AG04449 (cell line): ENCODE results near the gene ZNF775.

ENCODE experiments used
- CTCF ChIA-PET: fragments of 350-600 bp; formaldehyde crosslinking; extraction: SDS; loops from one replicate; lab custom pipeline; 2021; ENCODE audit warnings: antibody characterized with exemption; lab: Yijun Ruan, JAX
- POLR2A ChIA-PET: fragments of 400-600, 350-600 bp; formaldehyde crosslinking; extraction: SDS; loops from one replicate; lab custom pipeline; 2020; ENCODE audit warnings: antibody characterized with exemption, inconsistent platforms; lab: Yijun Ruan, JAX
- DNase-seq: peaks from one replicate; pipeline ENCODE4 v3.0.0-alpha.2; 2010; ENCODE audit warnings: low read depth, low spot score
- H3K4me3 ChIP-seq: 2 replicates; pipeline ENCODE4 v1.5.1; 2011; ENCODE audit warnings: low read depth, mild to moderate bottlenecking, control low read depth, low read length
- TF ChIP-seq, protein P1 (sequence below): IDR thresholded peaks from one replicate; pipeline ENCODE4 v1.5.1; 2011; ENCODE audit warnings: mild to moderate bottlenecking, moderate library complexity, low read length, control low read depth, inconsistent platforms; ENCODE audit not compliant: insufficient read depth; ENCODE audit errors: missing control alignments

ZNF775 gene

DNA sequence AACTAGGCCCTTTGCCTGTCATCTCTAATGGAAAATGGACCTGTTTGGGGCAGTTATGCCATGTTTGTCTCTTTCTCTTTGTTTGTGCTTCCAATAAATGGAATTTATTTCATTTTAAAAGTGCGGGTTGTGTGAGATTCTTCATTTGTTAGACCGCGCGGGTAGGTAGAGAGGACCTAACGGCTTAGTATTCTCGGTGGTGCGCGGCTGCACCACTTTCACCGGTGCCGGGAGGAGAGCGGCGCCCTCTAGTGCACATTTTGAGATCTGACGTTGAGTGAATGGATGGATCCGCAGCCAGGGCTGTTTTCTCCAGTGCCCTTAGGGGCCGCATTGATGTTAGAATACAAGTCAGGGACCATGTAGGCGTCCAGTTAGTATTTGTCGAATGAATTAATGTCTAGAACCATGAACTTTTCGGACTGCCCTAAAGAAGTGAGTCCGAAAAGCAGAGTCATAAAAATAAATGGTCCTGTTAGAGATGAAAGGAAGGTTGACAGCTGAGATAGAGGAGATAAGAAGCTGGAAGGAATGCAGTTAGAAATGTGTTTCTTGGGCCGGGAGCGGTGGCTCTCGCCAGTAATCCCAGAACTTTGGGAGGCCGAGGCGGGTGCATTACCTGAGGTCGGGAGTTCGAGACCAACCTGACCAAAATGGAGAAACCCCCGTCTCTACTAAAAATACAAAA lies 42.0 kb downstream of the ZNF775 start:
- ChIA-PET POLR2A (no interaction called here), CTCF (interaction anchor here (0.8 to 2.6 kb wide), 13 partner anchors 9 to 135 kb away, joined by 3 to 21 read pairs (median 4); a partner anchor contains a TSS)
- TF ChIP-seq, protein P1, sequence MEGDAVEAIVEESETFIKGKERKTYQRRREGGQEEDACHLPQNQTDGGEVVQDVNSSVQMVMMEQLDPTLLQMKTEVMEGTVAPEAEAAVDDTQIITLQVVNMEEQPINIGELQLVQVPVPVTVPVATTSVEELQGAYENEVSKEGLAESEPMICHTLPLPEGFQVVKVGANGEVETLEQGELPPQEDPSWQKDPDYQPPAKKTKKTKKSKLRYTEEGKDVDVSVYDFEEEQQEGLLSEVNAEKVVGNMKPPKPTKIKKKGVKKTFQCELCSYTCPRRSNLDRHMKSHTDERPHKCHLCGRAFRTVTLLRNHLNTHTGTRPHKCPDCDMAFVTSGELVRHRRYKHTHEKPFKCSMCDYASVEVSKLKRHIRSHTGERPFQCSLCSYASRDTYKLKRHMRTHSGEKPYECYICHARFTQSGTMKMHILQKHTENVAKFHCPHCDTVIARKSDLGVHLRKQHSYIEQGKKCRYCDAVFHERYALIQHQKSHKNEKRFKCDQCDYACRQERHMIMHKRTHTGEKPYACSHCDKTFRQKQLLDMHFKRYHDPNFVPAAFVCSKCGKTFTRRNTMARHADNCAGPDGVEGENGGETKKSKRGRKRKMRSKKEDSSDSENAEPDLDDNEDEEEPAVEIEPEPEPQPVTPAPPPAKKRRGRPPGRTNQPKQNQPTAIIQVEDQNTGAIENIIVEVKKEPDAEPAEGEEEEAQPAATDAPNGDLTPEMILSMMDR, result peak; percentile 91
- DNase-seq, result no peak
- H3K4me3 ChIP-seq, result no peak overlapping the region

DNA sequence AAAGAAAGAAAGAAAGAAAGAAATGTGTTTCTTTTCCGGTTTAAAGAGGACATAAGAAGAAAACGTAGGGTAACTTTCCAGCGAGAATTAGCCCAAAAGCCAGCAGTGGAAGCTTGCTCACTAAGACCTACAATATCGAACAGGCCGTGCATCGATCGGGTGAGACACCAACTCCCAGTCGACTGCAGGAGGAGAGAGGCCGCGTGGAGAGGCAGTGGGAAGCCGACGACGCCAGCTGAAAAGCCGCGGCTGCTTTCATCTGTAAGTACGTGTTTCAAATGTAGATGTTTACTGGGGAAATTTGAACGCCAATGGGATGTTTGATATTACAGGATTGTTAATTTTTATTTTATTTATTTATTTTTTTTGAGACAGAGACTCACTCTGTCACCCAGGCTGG lies 42.7 kb downstream of the ZNF775 start:
- ChIA-PET POLR2A (no interaction called here), CTCF (interaction anchor here (0.8 to 2.6 kb wide), 13 partner anchors 9 to 136 kb away, joined by 3 to 21 read pairs (median 4); a partner anchor contains a TSS)
- TF ChIP-seq, protein P1, result no peak
- H3K4me3 ChIP-seq, result no peak overlapping the region
- no peak for DNase-seq

DNA sequence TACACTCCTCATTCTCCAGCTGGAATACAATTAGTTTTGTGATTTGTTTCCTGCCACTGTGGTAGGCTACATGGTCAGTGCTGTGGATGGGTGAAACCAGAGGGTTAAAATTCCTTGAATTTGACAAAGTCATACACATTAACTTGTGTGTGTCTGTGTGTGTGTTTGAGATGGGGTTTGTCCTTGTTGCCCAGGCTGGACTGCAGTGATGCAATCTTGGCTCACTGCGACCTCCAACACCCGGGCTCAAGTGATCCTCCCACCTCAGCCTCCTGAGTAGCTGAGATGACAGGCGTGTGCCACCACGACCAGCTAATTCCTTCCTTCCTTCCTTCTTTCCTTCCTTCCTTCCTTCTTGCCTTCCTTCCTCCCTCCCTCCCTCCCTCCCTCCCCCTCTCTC lies 46.5 kb downstream of the ZNF775 start:
- no peak overlapping the region for H3K4me3 ChIP-seq
- TF ChIP-seq, protein P1, result no peak
- POLR2A ChIA-PET, result no interaction called here
- CTCF ChIA-PET, result no interaction called here
- no peak for DNase-seq

DNA sequence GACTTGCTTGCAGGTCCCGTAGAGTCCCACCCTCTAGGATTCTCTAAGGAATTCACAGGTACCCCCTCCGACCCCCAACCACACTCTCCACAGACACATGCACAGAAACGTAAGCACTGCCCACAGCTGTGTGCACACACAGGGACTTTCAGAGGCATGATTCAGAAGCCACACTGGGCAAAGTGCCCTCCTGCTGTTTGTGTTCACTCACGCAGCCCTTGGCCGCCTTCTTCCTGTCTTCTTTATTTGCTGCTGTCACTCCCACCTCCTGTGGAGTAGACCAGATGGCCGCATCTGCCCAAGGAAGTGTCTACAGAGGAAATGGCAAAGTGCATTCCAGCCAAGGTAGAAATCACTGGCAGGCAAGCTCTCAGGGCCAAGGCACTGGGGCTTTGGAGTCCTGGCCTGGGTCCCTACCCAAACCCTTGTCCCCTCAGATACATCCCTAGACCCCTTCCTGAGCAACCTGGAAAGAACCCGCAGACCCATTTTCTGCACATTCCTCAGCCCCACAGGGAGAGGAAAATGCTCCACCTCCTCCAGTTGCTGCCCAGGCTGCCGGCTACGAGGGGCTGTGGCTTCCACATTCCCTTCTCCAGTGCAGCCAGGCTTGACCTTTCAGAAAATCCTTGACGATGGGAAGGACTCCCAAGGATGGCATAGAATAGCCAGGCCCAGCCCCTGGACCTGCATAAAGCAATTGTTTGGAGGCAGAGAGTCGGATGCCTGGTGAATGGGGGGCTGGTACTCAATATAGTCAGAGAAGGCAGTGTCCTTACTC lies 49.7 kb downstream of the ZNF775 start:
- DNase-seq, result peak; percentile 59
- ChIA-PET CTCF (interaction anchor here (1.0 to 1.6 kb wide), 2 partner anchors 9 to 74 kb away, joined by 3 to 5 read pairs; no protein-coding TSS in a partner anchor), POLR2A (no interaction called here)
- TF ChIP-seq, protein P1, result no peak
- no peak overlapping the region for H3K4me3 ChIP-seq

DNA sequence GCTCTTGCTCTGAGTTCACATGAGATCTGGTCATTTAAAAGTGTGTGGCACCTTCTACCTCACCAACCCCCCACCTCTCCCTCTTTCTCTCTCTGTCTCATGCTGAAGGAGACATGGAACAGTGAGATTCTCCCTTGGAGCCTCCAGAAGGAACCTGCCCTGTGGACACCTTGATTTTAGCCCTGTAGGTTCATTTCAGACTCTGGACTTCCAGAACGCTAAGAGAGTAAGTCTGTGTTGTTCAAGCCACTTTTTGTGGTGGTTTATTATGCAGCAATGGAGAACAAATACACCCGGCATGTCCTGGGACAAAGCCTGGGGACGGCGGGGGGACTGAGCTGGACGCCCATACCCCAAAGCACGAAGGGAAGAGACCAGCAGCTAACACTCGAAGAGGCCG lies 50.6 kb downstream of the ZNF775 start:
- TF ChIP-seq, protein P1, result no peak
- DNase-seq, result no peak
- POLR2A ChIA-PET, result no interaction called here
- CTCF ChIA-PET, result interaction anchor here (1.0 to 1.6 kb wide), 2 partner anchors 10 to 74 kb away, joined by 3 to 5 read pairs; no protein-coding TSS in a partner anchor
- no peak overlapping the region for H3K4me3 ChIP-seq
